Activated T-cell treated with anti-CD3 and anti-CD28 coated beads, Interleukin-2, amount 50 U/mL, for 72 hours (primary cell): ENCODE results near the gene SAMD8. TPM values are rescaled to one million over a fixed set of nuclear protein-coding genes. Genes with fewer than 3 reads are reported as not detected.

Experiments
- ATAC-seq, 2 donors: fragments of 150-1000 bp; cut with Tn5 transposase; replicated peaks in 1 of 2; 2 replicates each; pipeline ENCODE4 v1.10.0; 2021; ENCODE audit warnings: moderate library complexity in 2 of 2, mild to moderate bottlenecking in 1 of 2
- DNase-seq, 2 donors: peaks; one replicate each; pipeline ENCODE4 v3.0.0; 2021 to 2022; ENCODE audit warnings: mixed read lengths in 1 of 2
- H3K27ac Mint-ChIP-seq: one replicate; pipeline ENCODE4 v1.8.0; 2022; ENCODE audit warnings: mild to moderate bottlenecking, moderate library complexity, mixed read lengths
- H3K27me3 Mint-ChIP-seq: one replicate; pipeline ENCODE4 v1.8.0; 2022; ENCODE audit warnings: low read depth, mixed read lengths
- H3K36me3 Mint-ChIP-seq, 2 donors: one replicate each; pipeline ENCODE4 v1.8.0; 2022; ENCODE audit warnings: mixed read lengths in 2 of 2, mild to moderate bottlenecking in 1 of 2; ENCODE audit not compliant: insufficient read depth in 2 of 2
- H3K4me1 Mint-ChIP-seq: one replicate; pipeline ENCODE4 v1.8.0; 2022; ENCODE audit warnings: low read depth, mixed read lengths
- H3K4me3 Mint-ChIP-seq, 2 donors: one replicate each; pipeline ENCODE4 v1.8.0; 2022; ENCODE audit warnings: mild to moderate bottlenecking in 2 of 2, mixed read lengths in 2 of 2, moderate library complexity in 2 of 2
- H3K9me3 Mint-ChIP-seq, 2 donors: one replicate each; pipeline ENCODE4 v1.8.0; 2022; ENCODE audit warnings: mixed read lengths in 2 of 2
- total RNA-seq, 2 donors: library from RNA; stranded (reverse); gene quantifications; one replicate each; pipeline ENCODE4 v1.2.3, GENCODE V29; 2022

The SAMD8 gene
- total RNA-seq, 2 donors from 2014 or later, result 24.3 to 28.6 TPM

DNA sequence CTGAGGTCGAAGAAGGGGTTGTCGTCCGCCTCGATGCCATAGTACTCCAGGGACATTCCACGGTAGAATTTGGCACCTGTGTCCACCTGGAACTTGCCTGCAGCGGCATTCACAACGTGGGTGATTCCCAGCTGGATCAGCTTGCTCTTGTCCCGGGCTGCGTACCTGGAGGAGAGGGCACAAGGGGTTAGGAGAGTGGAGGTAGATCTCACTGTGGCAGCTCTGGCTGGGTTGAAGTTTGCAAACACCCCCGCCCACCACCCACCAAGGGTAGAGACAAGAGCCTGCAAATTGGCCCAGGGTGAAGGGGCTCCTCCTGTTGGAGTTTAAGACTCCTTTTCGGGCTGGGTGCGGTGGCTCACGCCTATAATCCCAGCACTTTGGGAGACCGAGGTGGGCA lies 15.8 kb upstream of the SAMD8 start:
- peaks cover 6% of the 10 kb centered on the region for H3K27me3 Mint-ChIP-seq
- ATAC-seq, result no peak

DNA sequence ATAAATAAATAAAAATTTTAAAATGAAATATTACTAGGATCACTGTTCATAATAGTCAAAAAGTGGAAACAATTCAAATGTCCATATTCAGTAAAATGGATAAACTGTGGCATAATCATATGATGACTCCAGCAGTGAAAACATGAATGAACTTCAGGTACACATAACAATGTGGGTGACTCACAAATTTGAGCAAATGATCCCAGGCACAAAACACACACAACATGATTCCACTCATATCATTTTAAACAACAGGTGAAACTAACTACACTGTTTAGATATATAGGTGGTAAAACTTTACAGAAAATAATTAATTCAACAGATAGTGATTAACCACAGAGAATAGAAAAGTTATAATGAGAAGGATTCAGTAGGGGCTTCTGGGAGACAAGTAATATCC lies 14.7 kb upstream of the SAMD8 start:
- peaks cover 6% of the 10 kb centered on the region for H3K27me3 Mint-ChIP-seq
- peaks cover 5% of the 10 kb centered on the region for H3K4me1 Mint-ChIP-seq
- H3K4me3 Mint-ChIP-seq, result no peak overlapping the region
- no peak for ATAC-seq
- DNase-seq, result no peak
- H3K36me3 Mint-ChIP-seq, result no peaks in the 10 kb centered on the region
- H3K9me3 Mint-ChIP-seq, result no peaks in the 10 kb centered on the region
- H3K27ac Mint-ChIP-seq, result no peak overlapping the region

More for the DNA sequence above, 15.8 kb upstream of the SAMD8 start:
- H3K27ac Mint-ChIP-seq, result no peak overlapping the region
- H3K4me1 Mint-ChIP-seq, result peaks cover 5% of the 10 kb centered on the region
- no peak for DNase-seq
- no peak overlapping the region for H3K4me3 Mint-ChIP-seq
- no peaks in the 10 kb centered on the region for H3K36me3 Mint-ChIP-seq
- no peaks in the 10 kb centered on the region for H3K9me3 Mint-ChIP-seq

DNA sequence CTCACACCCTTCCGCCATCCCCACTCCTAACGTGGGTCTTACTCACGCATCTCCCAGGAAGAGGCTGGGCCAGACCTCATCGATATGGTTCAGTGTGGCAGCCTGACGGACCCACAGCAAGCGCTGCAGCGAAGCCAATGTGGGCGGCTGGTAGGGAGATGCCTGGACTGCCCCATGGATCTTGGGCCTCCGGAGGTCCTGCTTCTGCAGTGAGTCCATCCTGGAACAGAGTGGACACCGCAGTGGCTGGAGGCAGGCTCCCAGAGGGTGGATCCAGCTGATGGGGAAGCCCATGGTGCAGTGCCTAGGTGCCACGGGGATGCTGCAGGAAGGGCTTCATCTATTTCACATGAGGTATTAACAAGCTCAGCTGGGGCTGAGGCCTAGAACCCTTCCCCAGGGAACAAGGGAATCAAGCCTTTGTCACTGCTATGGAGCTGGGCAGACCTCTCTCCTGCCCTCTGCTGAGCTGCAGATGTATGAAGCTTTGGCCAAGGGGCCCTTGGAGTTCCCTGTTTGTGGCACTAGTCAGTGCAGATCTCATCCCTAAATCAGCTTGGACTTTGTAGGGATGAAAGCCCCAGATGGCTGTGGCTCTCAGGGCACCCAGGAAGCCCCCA lies 13.7 kb upstream of the SAMD8 start:
- no peak for ATAC-seq
- H3K27ac Mint-ChIP-seq, result no peak overlapping the region

DNA sequence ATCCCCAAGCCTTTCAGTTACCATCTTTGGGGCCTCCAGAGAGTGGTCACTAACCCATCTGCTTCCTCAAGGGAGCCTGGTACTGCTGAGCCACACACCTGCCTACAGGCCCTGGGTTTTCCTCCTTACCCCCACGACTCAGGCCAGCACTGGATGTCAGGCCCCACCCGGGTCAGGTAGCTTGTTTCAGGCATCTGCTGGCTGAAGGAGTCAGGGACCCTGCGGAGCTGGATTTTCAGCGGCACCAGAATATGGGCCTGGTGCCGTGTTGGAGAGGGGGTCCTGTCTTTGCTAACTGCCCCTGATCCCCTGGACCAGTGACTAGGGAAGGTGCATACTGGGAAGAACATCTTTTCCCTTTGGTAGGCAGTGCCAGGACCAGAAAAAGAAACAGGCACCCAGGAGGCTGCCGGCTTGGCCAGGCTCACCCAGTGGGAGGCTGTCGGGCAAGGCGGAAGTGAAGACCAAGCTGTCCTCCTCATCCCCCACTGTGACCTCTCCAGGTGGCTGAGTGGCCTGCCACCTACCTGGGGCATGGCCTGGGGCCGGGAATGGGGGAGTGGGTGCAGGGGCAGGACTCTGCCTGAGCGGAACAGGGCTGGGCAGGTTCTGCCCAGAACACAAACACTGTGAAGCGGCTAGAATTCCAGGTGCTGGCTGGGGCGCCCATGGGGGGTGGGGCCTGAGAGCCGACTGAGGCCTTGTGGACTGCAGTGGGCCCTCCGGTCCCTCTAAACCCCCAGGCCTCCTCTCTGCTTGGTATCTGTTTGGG lies 12.4 kb upstream of the SAMD8 start:
- Mint-ChIP-seq H3K36me3 (no peaks in the 10 kb centered on the region), H3K27me3 (no peaks in the 10 kb centered on the region), H3K4me1 (peaks cover 5% of the 10 kb centered on the region), H3K27ac (no peak overlapping the region), H3K9me3 (no peaks in the 10 kb centered on the region), H3K4me3 (no peak overlapping the region)
- DNase-seq (no peak), ATAC-seq (no peak)

More for the DNA sequence above, 13.7 kb upstream of the SAMD8 start:
- no peak for DNase-seq
- Mint-ChIP-seq H3K4me1 (peaks cover 5% of the 10 kb centered on the region), H3K36me3 (no peaks in the 10 kb centered on the region), H3K27me3 (peaks cover 5% of the 10 kb centered on the region), H3K4me3 (no peak overlapping the region), H3K9me3 (no peaks in the 10 kb centered on the region)

DNA sequence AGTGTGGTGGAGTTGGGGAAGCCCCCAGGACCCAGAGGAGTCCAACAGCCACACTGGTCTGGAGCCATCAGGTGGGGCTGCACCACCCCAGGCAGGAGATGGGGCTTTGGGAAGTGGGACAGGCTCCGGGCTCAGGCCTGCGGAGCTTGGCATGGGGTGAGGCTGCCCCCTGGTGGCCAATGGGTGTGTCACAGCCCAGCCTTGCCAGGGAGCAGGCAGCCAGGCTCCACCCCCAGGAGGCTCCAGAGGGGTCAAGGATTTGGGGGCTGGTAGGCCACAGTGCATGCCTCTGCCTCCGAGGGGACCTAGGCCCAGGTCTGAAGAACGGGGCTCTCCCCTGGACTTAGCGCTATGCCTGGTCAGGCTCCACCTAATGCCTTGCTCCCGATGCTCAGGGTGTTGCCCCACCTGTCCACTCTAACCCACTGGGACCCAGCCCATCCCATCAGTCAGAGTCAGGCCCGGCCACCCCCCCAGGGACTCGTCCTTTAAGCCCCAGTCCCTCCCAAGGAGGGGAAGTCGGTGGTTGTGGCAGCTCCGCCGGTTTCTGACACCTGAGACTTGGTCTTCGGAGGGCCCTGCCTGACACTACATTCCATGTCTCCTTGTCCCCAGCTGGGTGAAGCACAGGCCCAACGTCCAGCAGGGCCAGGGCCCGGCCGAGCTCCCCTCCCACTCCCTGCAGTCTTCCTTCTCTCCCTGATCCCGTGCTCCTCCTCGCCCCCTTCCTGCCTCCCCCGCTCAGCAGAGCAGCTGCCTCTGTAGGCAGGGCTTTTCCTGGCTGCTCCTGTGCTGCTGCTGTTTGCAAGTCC lies 11.3 kb upstream of the SAMD8 start:
- H3K9me3 Mint-ChIP-seq, result no peaks in the 10 kb centered on the region
- no peak overlapping the region for H3K4me3 Mint-ChIP-seq
- DNase-seq, result peak; percentile 80 to 87
- H3K27ac Mint-ChIP-seq, result no peak overlapping the region
- no peaks in the 10 kb centered on the region for H3K36me3 Mint-ChIP-seq
- peaks cover 5% of the 10 kb centered on the region for H3K4me1 Mint-ChIP-seq
- H3K27me3 Mint-ChIP-seq, result no peaks in the 10 kb centered on the region
- ATAC-seq, result peak; percentile 87 to 91

DNA sequence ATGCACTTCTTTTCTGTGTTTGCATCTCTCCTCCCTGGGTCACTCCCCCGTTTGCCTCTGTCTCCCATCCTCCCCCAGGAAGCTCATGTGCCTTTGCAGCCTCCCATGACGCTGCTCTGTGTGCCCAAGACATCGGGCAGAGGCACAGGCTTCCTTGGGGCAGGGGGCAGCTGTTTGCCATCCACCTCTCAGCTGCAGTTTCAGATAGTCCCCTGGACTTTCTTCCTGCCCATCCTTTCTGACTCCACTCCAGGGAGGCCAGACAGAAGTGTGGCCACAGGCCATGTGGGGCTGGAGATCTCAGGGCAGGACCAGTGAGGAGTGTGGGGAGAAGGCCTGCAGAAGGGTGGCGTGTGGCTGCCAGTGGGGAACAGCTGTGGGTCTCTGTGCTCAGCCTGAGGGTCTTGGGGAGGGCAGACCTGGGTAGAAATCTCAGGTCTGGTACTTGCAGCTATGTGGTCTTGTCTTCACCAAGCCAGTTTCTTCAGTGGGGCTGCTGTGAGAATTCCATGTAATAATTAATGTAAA lies 10.6 kb upstream of the SAMD8 start:
- H3K36me3 Mint-ChIP-seq, result no peaks in the 10 kb centered on the region

DNA sequence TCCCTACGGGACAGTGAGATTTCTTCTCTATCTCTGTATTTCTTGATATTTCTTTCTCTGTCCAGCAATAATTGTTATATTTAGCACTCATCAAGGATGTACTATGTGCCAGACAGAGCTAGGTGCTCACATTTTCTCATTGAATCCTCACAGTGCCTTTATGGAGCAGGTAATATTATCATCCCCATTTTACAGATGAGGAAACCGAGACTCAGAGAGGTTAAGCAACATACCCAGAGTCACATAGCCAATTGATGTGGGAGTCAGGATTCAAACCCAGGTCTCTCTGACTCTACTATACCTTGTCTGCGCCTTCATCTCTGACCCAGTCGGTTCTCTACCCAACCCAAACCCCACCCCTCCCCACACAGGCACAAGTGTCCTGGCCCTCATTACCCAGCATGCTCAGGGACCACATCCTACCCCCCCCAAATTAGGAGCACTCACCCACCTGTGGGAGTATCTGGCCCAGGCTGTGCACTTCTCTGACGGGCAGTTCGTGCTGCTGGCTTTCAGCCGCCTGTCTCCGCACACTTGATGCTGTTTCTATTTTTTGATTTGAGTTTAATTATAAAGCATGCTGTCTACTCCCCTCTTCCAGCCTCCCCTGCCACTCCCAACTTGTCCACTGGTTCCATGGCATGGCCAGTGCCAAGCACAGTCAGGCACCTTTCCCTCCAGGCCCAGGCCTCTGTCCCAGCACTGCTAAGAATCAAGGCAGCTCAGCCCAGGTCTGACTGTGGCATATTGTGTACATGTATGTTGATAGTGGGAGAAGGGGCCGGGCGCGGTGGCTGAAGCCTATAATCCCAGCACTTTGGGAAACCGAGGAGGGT lies 9.8 kb upstream of the SAMD8 start:
- no peak overlapping the region for H3K27ac Mint-ChIP-seq
- no peaks in the 10 kb centered on the region for H3K27me3 Mint-ChIP-seq
- DNase-seq, result no peak
- H3K4me1 Mint-ChIP-seq, result peaks cover 5% of the 10 kb centered on the region
- ATAC-seq, result no peak
- H3K9me3 Mint-ChIP-seq, result no peaks in the 10 kb centered on the region
- no peak overlapping the region for H3K4me3 Mint-ChIP-seq
- no peaks in the 10 kb centered on the region for H3K36me3 Mint-ChIP-seq

More for the DNA sequence above, 10.6 kb upstream of the SAMD8 start:
- Mint-ChIP-seq H3K27me3 (no peaks in the 10 kb centered on the region), H3K4me3 (no peak overlapping the region), H3K4me1 (peaks cover 5% of the 10 kb centered on the region), H3K27ac (no peak overlapping the region), H3K9me3 (no peaks in the 10 kb centered on the region)
- no peak for DNase-seq
- no peak for ATAC-seq

DNA sequence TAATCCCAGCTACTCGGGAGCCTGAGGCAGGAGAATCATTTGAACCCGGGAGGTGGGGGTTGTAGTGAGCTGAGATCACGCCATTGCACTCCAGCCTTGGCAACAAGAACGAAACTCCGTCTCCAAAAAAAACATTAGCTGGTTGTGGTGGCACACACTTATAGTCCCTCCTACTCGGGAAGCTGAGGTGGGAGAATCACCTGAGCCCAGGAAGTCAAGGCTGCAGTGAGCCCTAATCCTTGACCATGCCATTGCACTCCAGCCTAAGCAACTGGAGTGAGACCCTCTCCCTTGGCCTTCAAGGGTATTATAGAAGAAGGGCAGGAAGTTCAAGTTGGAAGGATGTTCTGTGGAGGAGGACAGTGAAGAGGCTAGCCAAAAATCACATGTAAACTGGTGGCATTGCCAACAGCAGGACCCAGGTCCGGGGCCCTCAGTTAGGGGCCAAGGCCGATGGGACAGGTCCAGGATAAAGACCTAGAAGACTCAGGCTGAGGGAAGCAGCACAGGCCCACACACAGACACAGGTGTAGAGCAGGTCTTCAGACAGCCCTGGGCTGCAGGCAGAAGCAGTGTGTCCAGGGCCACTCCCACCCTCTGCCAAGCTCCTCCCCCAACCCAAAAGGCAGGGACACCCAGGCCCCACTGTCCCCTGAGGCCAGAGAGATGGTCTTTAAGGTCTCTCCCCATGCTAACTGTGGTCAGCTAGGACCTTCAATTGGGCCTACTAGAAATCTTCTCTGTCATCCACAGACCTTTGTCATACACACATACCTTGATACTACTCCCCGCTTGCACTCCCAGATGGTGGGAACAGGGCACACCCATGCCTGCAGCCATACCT lies 8.4 kb upstream of the SAMD8 start:
- ATAC-seq (no peak), DNase-seq (no peak)
- Mint-ChIP-seq H3K4me3 (no peak overlapping the region), H3K27me3 (no peaks in the 10 kb centered on the region), H3K36me3 (no peaks in the 10 kb centered on the region), H3K9me3 (no peaks in the 10 kb centered on the region), H3K4me1 (peaks cover 5% of the 10 kb centered on the region), H3K27ac (no peak overlapping the region)

DNA sequence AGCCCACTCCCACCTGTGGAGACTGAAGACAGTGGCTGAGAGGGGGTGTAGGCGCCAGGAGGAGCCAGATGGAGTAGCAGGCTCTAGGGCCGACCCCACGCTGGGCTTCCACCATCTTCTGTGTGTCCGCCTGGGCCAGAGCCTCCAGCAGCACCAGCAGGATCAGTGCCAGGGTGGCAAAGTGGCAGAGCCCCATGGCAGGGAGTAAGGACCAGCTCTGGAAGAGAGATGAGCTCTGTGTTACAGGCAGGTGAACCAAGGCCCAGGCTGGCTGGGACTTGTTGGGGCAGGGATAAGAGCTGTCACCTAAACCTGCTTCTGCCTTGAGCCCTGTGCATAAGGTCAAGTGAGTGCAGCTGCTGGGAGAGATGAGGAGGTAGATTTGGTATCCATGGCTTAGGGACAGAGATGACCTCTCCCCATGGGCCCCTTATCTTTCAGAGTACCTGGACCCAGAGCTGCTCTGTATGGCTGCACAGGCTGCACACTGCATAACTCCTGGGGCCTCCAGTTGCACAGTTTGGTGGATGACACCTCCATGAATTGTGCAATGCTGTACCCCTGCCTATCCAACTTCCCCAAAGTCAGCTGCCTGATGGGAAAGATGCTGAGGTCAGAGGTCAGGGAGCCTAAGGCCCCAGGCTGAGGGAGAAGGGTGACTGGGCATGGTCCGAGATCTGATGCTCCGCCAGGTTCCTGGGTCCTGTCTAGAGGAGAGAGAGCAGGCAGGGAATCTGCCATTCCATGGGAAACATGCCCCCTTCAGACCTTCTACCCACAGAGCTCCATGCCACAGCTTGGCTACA lies 7.4 kb upstream of the SAMD8 start:
- ATAC-seq (no peak), DNase-seq (no peak)
- Mint-ChIP-seq H3K36me3 (no peaks in the 10 kb centered on the region), H3K4me3 (no peak overlapping the region), H3K27me3 (no peaks in the 10 kb centered on the region), H3K27ac (no peak overlapping the region), H3K9me3 (no peaks in the 10 kb centered on the region), H3K4me1 (peaks cover 11% of the 10 kb centered on the region)

DNA sequence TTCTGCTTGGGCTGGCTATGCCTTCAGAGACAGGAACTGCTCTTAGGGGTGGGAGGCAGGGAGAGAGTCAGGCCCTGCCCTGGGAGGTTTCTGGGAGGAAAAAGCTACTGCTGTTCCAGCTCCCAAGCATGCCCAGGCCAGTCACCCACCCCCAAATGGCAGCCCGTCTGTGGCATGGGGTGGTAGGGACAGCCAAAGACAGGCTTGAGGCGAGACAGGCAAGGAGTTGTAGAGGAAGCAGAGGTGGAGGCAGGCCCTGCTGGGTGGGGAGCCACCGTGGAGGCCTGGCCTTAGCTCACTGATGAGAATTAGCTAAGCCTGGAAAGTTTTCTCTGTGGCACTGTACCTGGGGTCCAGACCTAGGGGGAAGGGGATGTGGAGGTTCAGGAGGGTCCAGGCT lies 6.6 kb upstream of the SAMD8 start:
- Mint-ChIP-seq H3K27me3 (no peaks in the 10 kb centered on the region), H3K4me1 (peaks cover 13% of the 10 kb centered on the region), H3K9me3 (no peaks in the 10 kb centered on the region), H3K4me3 (no peak overlapping the region), H3K36me3 (no peaks in the 10 kb centered on the region), H3K27ac (no peak overlapping the region)
- ATAC-seq (no peak), DNase-seq (no peak)

DNA sequence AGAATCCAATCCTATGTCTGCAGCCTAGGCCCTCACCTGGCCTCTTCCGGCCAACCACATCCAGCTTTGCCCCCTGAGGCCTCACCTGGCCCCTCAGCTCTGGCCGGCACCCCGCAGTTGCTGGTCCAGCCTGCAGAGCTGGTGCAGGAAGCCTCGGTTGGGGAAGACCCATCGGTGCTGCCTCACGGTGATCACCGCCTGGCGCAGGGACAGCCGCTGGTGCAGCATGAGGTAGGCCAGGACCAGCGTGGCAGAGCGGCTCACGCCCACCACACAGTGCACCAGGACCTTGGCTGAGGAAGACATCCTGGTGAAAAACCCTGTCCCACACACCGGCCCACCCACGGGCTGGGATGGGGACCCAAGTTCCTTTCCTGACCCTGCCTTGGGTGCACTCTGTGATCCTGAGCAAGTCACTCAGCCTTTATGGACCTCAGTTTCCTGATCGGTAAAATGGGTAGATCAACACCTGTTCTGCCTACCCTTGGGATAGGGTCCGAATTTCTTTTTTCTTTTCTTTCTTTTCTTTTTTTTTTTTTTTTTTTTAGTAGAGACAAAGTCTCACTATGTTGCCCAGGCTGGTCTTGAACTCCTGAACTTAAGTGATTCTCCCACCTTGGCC lies 5.8 kb upstream of the SAMD8 start:
- peaks cover 16% of the 10 kb centered on the region for H3K4me1 Mint-ChIP-seq
- H3K9me3 Mint-ChIP-seq, result no peaks in the 10 kb centered on the region
- no peak for DNase-seq
- no peak for ATAC-seq
- H3K27ac Mint-ChIP-seq, result no peak overlapping the region
- no peaks in the 10 kb centered on the region for H3K27me3 Mint-ChIP-seq
- H3K4me3 Mint-ChIP-seq, result no peak overlapping the region
- no peaks in the 10 kb centered on the region for H3K36me3 Mint-ChIP-seq
